Nephron progenitor cell (in vitro differentiated cells): Measurements from ENCODE around the gene EWSR1.

ENCODE experiments used
- DNase-seq: peaks from one replicate; pipeline ENCODE4 v3.0.0; 2021
- H3K27ac Mint-ChIP-seq: 2 replicates; pipeline ENCODE4 v1.8.0; 2021; ENCODE audit warnings: mild to moderate bottlenecking, moderate library complexity, mixed read lengths
- H3K27me3 Mint-ChIP-seq: 2 replicates; pipeline ENCODE4 v1.8.0; 2021; ENCODE audit warnings: mild to moderate bottlenecking, low read depth, mixed read lengths; ENCODE audit not compliant: poor library complexity
- H3K36me3 Mint-ChIP-seq: 2 replicates; pipeline ENCODE4 v1.8.0; 2021; ENCODE audit warnings: low read depth, mixed read lengths
- H3K4me1 Mint-ChIP-seq: 2 replicates; pipeline ENCODE4 v1.8.0; 2021; ENCODE audit warnings: mixed read lengths
- H3K4me3 Mint-ChIP-seq: 2 replicates; pipeline ENCODE4 v1.8.0; 2021; ENCODE audit warnings: mild to moderate bottlenecking, moderate library complexity, mixed read lengths
- H3K9me3 Mint-ChIP-seq: 2 replicates; pipeline ENCODE4 v1.8.0; 2021; ENCODE audit warnings: mild to moderate bottlenecking, moderate library complexity, mixed read lengths
- CTCF ChIP-seq: fragments of 200-600 bp; sonication (generic); IDR thresholded peaks from 2 replicates; pipeline ENCODE4 v1.5.0; 2021; ENCODE audit warnings: antibody characterized with exemption

Gene EWSR1

GRCh38 chr22:29224859-29225410 lies 43.1 kb upstream of the EWSR1 start:
- Mint-ChIP-seq H3K36me3 (peaks cover 15% of the 10 kb centered on the region), H3K4me3 (no peak overlapping the region), H3K27me3 (no peaks in the 10 kb centered on the region), H3K27ac (no peak overlapping the region), H3K4me1 (peaks cover 33% of the 10 kb centered on the region), H3K9me3 (no peaks in the 10 kb centered on the region)
- no peak for DNase-seq
- TF ChIP-seq CTCF = no peak

- no peak for DNase-seq
- H3K27ac Mint-ChIP-seq = no peak overlapping the region
- no peaks in the 10 kb centered on the region for H3K9me3 Mint-ChIP-seq
- TF ChIP-seq CTCF = no peak
- H3K4me3 Mint-ChIP-seq = no peak overlapping the region
- peaks cover 10% of the 10 kb centered on the region for H3K36me3 Mint-ChIP-seq
- no peaks in the 10 kb centered on the region for H3K27me3 Mint-ChIP-seq
- H3K4me1 Mint-ChIP-seq = peaks cover 27% of the 10 kb centered on the region
Observed at GRCh38 chr22:29225422-29226090, 42.5 kb upstream of the EWSR1 start.

- Mint-ChIP-seq H3K9me3 (no peaks in the 10 kb centered on the region), H3K4me1 (peaks cover 22% of the 10 kb centered on the region), H3K27ac (no peak overlapping the region), H3K27me3 (no peaks in the 10 kb centered on the region), H3K4me3 (no peak overlapping the region), H3K36me3 (peaks cover 4% of the 10 kb centered on the region)
- no peak for TF ChIP-seq CTCF
- no peak for DNase-seq
Observed at GRCh38 chr22:29226351-29226981, 41.6 kb upstream of the EWSR1 start.

- Mint-ChIP-seq H3K27me3 (no peaks in the 10 kb centered on the region), H3K27ac (peak overlapping the region; percentile 25), H3K36me3 (peaks cover 25% of the 10 kb centered on the region), H3K4me1 (no peaks in the 10 kb centered on the region), H3K9me3 (peaks cover 11% of the 10 kb centered on the region), H3K4me3 (no peak overlapping the region)
- no peak for TF ChIP-seq CTCF
- no peak for DNase-seq
Observed at GRCh38 chr22:29230972-29231875, 36.8 kb upstream of the EWSR1 start.

GRCh38 chr22:29231971-29232959 lies 35.8 kb upstream of the EWSR1 start:
- peaks cover 11% of the 10 kb centered on the region for H3K9me3 Mint-ChIP-seq
- TF ChIP-seq CTCF = no peak
- H3K4me3 Mint-ChIP-seq = no peak overlapping the region
- no peaks in the 10 kb centered on the region for H3K4me1 Mint-ChIP-seq
- H3K27me3 Mint-ChIP-seq = no peaks in the 10 kb centered on the region
- peaks cover 21% of the 10 kb centered on the region for H3K36me3 Mint-ChIP-seq
- no peak for DNase-seq
- peak overlapping the region; percentile 25 for H3K27ac Mint-ChIP-seq
